NOMO-1 (cell line): Measurements from ENCODE around the gene KLHL10.
"Not testable (repeated sequence)": the region's sequence is repeated elsewhere in the genome, so short reads cannot be mapped to it uniquely, and the experiment has no call there.

Source experiments
- DNase-seq, 2 experiments: peaks; one replicate each; lab custom pipeline; 2025; ENCODE audit not compliant: unreplicated experiment in 2 of 2; lab: John Stamatoyannopoulos, UW

KLHL10 gene

DNA sequence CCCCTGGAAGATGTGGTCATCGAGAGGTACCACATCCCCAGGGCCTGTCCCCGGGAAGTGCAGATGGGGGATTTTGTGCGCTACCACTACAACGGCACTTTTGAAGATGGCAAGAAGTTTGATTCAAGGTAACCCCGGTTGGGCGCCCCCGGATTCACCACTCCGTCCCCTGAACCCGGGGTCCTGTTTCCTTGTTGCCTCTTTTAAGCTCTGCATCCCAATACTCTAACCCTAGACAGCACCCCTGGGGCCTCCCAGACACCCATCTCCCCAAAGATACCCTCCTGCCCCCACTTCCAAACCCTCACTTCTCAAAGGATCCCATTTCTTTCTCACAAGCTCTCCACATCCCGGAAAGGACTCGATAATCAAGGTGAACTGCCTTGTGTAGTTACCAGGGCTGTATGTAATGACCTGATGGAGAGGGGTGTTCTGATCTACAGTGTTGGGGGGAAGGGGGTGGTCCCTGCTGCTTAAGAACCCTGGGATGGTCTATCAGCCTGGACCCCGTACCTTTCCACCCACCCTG is 24.4 kb upstream of the KLHL10 start:
- DNase-seq = no peak

DNA sequence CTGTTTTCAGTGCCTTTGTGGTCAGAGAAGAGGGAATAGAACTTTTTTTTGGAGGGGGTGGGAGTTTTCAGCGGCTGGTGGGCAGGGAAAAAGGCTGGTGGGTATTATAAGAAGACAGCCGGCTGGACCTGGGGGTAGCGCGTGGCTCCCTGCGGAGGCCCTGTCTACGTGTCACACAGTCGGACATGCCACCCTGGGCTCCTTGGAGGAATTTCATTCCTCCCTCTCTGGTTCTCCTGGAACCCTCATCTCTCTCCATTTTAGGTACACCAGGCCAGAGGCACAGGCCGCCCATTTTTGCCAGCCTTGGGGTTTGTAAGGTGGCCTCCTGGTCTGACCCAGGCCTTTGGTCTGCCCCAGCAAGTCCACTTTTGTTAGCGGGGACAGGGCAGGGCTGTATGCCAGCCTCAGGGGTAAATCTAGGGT is 23.9 kb upstream of the KLHL10 start:
- DNase-seq = no peak

DNA sequence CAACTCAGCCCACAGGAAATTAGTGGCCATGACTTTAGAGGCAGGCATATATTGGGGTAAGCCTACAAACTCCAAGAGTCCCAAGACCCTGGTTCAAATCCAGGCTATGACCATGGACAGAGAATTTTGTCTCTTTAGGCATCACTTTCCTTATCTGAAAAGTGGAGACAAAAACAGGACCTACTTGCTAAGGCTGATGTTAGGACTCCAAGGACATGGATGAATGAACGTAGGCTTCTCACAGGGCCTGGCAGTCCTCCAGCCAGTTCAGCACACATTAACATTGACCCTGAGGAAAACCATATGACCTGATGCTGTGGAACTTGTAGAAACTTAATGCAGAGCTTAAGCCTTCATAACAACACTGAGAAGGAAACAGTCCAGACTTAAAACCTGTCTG is 23.4 kb upstream of the KLHL10 start:
- no peak for DNase-seq

DNA sequence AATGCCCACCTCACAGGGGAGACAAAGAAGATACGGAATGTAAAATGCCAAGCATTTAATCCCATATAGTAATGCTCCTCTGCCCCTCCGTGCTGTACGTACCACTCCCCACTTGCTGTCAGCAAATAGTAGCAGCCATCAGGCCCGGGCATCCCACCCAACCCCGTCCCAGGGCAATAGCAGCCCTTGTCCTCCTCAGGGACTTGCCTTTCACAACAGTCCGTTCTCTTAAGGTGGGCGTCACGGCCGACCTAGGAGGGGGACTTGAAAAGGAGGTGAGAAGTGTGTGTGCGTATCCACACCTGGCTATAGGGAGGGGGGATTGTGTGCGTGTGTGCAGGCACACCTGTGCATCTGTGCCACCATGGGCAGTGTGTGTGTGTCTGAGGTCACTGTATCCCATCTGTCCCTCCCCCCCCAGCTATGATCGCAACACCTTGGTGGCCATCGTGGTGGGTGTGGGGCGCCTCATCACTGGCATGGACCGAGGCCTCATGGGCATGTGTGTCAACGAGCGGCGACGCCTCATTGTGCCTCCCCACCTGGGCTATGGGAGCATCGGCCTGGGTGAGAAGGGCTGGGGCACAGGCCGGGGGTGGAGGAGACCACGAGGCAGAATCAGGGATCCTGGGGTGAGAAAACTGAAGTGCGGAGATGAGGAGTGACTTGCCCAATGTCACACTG is 20.8 kb upstream of the KLHL10 start:
- no peak for DNase-seq

DNA sequence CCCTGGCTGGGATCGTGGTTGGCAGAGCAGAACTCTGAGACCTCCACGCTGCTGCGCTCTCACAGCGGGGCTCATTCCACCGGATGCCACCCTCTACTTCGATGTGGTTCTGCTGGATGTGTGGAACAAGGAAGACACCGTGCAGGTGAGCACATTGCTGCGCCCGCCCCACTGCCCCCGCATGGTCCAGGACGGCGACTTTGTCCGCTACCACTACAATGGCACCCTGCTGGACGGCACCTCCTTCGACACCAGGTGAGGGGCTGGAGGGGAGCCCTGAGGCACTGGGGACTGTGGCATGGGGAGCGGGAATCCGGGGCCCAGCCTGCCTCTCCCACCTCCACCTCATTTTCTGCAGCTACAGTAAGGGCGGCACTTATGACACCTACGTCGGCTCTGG is 19.6 kb upstream of the KLHL10 start:
- no peak for DNase-seq

DNA sequence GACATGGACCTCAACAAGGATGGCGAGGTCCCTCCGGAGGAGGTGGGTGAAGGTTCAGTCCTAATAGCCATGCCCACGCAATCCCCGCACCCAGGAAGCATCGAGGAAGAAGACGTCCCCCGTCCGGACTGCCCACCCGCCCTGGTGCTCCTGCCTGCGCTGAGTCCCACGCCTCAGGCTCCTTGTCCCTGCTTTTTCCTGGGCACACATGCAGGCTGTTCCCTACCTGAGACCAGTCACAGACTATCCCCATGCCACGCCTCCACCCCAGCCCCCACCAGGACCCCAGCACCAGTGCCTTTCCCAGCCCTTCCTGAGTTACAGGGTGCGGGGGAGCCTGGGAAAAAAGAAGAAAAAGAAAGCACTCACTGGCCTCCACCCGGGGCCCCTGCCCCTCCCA is 15.8 kb upstream of the KLHL10 start:
- DNase-seq = no peak

DNA sequence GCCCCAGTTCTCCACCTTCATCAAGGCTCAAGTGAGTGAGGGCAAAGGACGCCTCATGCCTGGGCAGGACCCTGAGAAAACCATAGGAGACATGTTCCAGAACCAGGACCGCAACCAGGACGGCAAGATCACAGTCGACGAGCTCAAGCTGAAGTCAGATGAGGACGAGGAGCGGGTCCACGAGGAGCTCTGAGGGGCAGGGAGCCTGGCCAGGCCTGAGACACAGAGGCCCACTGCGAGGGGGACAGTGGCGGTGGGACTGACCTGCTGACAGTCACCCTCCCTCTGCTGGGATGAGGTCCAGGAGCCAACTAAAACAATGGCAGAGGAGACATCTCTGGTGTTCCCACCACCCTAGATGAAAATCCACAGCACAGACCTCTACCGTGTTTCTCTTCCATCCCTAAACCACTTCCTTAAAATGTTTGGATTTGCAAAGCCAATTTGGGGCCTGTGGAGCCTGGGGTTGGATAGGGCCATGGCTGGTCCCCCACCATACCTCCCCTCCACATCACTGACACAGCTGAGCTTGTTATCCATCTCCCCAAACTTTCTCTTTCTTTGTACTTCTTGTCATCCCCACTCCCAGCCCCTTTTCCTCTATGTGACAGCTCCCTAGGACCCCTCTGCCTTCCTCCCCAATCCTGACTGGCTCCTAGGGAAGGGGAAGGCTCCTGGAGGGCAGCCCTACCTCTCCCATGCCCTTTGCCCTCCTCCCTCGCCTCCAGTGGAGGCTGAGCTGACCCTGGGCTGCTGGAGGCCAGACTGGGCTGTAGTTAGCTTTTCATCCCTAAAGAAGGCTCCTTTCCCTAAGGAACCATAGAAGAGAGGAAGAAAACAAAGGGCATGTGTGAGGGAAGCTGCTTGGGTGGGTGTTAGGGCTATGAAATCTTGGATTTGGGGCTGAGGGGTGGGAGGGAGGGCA is 15.1 kb upstream of the KLHL10 start:
- DNase-seq = no peak

DNA sequence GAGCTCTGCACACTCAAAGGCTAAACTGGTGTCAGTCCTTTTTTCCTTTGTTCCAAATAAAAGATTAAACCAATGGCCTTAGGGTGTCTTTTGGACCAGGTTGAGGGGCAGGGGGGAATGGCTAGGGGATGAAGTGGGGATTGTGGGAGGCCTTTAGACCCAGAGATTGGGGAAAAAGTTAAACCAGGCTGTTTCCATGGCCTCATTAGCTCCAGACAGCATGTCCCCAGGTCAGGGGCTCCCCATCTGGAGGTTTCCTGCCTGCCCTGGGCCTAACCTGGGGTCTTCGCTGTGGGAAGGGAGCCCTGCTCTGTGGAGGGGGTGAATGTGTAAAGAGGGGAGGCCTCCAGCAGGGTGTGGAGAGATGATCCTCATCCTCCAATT is 14.5 kb upstream of the KLHL10 start:
- DNase-seq = no peak

DNA sequence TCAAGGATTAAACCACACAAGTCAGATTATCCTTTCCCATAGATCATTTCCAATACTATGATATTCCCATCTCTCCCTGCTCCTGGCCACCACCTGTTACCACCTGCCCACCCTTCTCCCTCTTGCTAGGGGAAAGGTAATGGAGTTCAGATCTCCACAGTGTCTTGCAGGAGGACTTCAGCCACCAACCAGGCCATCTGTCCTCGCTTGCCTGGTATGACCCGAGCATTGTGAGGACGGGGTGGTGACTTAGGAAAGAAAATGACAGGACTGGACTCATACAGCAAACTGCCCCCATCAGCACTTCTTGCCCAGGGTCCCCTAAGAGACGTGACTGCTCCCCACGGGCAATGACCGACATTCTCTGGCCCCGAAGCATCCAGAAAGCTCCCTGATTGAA is 14.0 kb upstream of the KLHL10 start:
- DNase-seq = no peak

DNA sequence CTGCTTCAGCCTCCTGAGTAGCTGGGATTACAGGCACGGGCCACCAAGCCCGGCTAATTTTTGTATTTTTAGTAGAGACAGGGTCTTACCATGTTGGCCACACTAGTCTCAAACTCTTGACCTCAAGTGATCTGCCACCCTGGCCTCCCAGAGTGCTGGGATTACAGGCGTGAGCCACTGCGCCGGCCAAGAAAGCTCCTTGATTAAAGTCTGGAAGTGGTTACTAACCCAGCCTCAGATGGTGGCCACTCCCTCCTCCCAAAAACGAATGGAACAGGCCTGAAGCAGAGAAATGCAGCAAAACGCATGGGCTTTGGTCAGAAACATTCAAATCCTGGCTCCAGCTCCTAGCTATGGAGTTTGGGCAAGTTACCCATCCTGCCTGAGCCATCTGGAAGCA is 13.5 kb upstream of the KLHL10 start:
- no peak for DNase-seq

DNA sequence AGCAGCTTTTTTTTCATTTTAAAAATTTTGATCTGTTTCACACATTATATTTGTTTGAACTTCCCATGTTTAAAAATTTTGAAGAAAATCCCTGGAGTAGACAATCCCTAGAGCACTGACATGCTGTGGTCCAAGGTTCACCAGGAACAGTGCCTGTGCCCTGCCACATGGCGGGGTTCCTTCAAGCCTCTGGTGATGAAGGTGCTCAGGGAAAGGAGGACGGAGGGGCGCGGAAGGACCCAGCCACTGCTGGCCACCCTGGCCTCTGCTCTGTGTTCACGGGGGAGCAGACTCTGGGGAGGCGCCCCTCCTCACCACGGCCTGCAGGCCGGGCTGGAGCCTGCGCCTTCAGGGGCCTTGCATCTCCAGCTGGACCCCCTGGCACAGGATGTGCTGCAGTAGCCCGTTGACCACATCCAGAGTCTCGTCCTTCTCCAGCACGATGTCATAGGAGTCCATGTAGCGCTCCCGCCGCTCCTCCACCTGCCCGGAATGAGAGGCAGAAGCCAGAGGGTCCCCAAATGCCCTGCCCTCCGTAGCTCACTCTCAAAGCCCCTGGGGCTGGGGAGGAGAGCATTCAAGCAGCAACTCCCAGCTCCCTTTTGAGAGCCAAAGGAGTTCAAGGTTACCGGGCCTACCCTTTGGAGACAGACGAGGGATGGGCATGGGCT is 12.3 kb upstream of the KLHL10 start:
- no peak for DNase-seq

DNA sequence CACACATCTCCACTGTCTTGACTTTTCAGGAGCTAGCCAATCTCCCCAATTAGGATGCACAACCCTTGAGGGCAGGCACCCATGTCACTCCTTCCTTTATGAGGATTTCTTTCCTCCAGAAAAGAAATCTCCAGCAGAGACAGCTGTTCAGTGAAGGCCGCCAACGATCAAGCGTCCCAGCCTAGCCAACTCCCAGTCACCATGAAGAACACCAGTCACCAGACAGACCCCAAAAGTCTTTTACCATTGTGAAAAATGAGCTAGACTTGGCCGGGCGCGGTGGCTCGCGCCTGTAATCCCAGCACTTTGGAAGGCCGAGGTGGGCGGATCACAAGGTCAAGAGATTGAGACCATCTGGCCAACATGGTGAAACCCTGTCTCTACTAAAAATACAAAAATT is 7.7 kb upstream of the KLHL10 start:
- DNase-seq = not testable (repeated sequence)

DNA sequence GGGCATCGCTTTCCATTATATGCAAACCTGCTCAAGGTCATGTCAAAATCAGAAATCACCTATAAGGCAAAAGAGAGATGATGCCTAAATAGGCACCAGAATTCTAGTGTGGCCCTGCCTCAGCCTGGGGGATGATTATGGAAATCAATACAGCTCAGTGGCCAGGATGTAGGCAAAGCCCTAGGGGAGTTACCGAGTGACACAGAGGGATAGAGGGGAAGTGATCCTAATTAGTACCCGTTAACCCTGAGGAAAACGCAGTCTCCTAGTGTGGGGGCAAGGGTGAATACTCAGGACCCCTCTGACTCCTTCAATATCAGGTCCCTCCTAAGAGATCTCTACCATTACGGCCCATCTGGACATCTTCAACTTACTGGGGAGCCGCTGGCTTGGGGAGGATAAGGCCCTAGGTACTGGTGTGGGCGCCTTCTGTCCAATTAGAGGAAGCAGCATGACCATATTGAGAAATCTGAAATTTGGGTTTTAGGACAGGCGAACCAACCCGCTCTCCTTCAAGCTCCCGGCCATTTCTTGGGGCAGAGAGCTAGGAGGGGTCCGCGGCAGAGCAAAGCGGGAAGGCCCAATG is 2.3 kb upstream of the KLHL10 start:
- peak in 1 of 2 experiments; percentile 26 for DNase-seq

DNA sequence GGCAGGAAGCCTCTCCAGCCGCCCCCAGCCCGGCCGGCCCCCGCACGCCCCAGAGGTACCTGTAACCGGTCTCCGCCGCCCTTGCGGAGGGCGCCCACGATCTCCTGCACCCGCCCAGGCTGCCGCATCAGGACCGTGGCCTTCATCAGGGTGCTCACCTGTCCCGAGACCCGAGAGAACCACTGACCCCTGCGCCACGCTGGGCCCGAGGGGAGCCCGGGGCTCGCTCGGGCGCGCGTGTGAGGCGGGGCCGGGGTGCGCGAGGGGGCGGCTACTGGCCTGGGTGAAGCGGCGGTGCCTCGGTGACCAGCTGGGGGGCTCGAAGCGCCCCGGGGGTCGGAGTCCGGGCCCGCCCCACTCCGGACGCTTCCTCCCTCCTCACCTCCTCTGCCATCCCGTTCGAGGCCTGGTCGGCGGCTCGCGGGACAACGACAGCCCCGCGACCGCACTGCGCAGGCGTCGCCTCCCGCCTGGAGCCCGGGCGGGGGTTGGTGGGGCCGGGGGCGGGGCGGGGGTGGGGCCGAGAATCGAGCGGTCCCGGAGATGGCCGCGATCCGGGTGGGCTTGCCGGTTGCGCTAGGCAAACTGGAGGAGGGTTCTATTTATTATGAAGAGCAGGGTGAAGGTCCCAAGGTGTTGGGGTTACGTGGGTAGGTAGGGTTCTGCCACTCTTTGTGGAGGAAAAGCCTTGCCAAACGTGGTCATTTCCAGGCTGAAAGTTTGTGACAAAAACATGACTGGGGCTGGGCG is 1.6 kb upstream of the KLHL10 start, which contains the start of gene NT5C3B:
TSS of gene NT5C3B (minus strand) at position 433 of the 750 bp plus-strand sequence. CDS start at position 394, 39 bp downstream.
- no peak for DNase-seq

DNA sequence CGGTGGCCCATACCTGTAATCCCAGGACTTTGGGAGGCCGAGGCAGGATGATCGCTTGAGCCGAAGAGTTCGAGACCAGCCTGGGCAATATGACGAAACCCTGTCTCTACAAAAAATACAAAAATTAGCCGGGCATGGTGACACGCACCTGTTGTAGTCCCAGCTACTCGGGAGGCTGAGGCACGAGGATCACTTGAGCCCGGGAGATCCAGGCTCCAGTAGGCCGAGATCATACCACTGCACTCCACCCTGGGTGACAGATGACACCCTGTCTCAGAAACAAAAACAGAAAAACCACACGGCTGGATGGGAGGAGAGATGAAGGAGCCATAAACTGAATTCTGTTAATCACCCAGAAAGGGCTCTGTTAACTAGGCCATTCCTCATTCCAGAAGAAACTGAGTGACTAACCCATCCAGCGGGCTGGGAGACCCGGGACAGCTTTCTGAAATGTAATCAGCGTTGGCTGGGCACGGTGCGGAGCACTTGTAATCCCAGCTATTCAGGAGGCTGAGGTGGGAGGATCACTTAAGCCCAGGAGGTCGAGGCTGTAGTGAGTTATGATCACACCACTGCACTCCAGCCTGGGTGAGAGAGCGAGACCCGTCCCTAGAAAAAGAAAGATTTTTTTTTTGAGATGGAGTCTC is 952 bp upstream of the KLHL10 start:
- no peak for DNase-seq

DNA sequence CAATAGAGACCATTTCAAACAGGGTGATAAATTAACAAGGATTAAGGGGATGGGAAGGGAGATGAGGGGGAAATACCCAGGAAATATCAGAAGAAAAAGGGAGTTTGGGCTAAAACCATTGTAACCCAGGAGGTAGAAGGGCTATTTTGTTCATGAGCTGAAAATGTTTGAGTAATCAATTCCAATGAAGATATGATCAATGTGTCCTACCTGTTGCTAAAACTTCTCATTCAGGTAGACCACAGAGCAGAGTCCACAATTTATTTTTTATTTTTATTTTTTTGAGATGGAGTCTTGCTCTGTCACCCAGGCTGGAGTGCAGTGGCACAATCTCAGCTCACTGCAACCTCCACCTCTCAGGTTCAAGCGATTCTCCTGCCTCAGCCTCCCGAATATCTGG is 1.8 kb downstream of the KLHL10 start:
- not testable (repeated sequence) for DNase-seq

DNA sequence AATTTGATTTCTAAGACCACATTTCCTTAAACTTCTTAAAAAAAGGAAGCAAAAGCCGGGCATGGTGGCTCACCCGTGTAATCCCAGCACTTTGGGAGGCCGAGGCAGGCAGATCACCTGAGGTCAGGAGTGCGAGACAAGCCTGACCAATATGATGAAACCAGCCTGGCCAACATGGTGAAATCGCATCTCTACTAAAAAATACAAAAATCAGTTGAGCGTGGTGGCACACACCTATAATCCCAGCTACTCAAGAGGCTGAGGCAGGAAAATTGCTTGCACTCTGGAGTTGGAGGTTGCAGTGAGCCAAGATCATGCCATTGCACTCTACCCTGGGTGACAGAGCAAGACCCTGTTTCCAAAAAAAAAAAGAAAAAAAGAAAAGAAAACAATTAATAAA is 3.2 kb downstream of the KLHL10 start:
- not testable (repeated sequence) for DNase-seq

DNA sequence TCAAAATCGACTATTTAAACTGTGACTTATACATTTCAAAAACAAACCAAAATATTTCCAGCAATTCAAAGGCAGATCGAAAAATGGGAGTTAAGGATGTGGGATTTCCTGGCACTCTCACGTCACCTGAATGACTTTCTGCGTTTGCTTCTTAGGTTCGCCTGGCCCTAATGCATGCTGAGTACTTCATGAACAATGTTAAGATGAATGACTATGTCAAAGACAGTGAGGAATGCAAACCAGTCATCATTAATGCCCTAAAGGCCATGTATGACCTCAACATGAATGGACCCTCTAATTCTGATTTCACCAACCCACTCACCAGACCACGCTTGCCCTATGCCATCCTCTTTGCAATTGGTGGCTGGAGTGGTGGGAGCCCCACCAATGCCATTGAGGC is 7.3 kb downstream of the KLHL10 start:
- no peak for DNase-seq

DNA sequence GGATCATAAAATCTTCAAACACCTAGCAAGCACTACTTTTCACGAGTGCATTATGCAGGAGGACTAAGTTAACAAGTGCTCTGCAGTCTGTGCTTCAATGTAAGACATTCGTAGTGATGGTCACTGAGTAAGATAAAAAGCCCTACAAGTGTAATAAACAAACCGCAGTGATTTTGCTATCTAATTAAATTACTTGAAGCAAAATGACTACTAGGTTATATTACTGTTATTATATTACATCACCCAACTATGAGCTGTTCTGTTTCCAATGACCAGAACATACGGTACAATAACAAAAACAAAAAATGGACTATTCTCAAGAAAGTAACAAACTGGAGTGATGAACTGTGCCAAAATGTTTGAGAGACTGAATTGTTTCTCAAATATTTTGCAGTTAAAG is 11.2 kb downstream of the KLHL10 start:
- DNase-seq = no peak
